ENCODE data around the gene SUGP2. TPM values are rescaled to one million over a fixed set of nuclear protein-coding genes. Genes with fewer than 3 reads are reported as not detected.

Gene SUGP2
- total RNA-seq: 97.3 TPM

DNA sequence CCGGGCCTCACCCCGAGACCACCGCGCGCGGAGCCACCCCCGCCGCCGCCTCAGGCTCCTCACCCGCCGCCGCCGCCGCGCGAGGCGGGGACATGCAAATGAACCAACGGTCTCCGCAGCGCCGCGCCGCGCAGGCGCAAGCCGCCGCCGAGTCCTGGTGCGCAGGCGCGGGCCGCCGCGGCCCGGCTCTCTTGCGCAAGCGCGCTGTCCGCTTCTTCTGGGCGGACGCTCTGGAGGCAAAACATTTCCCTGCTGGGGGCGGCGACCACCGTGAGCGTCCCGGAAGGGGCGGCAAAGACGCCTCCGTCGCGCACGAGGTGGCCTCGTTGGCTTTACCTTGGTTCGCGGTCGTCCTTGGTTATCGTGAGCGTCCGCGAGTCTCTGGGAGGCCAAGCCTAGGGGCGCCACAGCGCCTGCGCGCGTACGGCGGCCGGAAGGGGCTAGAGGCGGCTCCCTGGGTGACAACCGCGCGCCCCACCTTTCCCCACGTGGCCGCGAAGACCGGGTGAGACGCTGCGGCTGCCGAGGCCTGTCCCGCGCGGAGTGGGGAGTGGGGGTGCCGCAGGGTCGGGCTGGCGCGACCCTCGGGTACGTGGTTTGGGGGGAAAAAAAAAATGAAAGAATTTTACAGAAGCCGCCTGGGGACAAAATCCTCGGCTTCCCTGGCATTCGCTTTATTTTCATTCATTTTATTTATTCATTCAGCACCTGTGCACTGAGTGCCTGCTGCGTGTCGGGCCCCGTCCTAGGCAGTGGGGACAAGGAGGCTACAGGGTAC is at the start of gene SUGP2, which contains the start of gene ARMC6:
SUGP2 (minus strand) TSS at position 92 of the 778 bp plus-strand sequence. CDS start 2,446 bp downstream, outside the sequence.
ARMC6 (plus strand) TSS at position 178 of the 778 bp plus-strand sequence. CDS start 607 bp downstream, outside the sequence.

DNA sequence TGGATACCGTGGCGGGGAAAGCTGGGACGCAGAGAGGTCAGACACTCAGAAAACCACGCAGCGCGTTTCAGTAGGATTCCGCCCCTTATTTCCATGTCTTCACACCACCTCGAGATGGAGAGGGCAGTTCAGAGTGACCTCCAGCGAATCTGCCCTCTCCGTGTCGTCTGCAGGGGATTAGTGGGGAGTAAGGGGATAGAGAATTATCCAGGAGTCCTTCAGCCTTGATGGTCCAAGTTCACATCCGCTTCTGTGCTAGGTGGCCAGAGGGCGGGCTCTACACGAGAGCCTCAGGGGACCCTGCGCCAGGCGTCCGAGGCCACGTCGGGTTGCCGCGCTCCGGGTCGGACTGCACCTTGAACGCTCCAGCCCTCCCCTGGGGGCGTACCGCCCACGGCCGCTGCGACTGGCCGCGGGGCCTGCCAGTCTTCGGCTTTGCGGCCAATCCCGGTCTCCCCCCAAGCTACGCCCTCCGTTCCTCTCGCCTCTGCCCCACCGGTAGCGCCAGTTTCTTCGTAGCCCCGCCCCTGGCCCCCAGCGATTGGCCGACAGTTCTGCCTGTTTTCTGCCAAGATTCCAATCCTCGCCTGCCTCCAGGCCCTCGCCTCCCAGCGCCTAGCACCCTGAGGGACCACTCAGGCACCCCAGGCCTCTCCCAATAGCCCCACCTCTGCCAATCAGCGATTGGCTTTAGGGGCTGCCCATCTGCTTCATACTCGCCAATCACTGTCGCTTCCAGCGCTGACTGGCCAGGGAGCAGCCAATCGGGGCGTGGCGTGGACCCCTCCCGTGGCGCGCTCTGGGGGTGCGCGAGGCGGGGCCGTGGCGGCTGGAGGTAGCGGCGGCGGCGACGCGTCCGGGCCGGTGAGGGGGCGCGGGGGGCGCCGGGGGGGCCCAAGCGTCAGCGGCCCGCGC is 30.1 kb upstream of the SUGP2 start, which contains the start of gene SLC25A42:
SLC25A42 (plus strand) TSS at position 812 of the 915 bp plus-strand sequence. CDS start 32,131 bp downstream, outside the sequence.

Other genes with a start within 250 kb of the SUGP2 start
- not detected for gene COMP, start 242.2 kb downstream of the SUGP2 start, total RNA-seq
- gene UPF1, start 201.6 kb downstream of the SUGP2 start, total RNA-seq: 41.5 TPM
- 48.9 TPM for gene CERS1, start 137.4 kb downstream of the SUGP2 start, total RNA-seq
- 84.7 TPM for gene COPE, start 114.1 kb downstream of the SUGP2 start, total RNA-seq
- gene DDX49, start 113.8 kb downstream of the SUGP2 start, total RNA-seq: 47.3 TPM
- 16.8 TPM for gene HOMER3, start 92.3 kb downstream of the SUGP2 start, total RNA-seq
- 36.2 TPM for gene ARMC6, start 86 bp upstream of the SUGP2 start, total RNA-seq
- gene SLC25A42, start 30.5 kb upstream of the SUGP2 start, total RNA-seq: 12.5 TPM
- gene TMEM161A, start 105.0 kb upstream of the SUGP2 start, total RNA-seq: 9.5 TPM
- gene MEF2B, start 136.7 kb upstream of the SUGP2 start, total RNA-seq: not detected
- 17.3 TPM for gene BORCS8, start 158.6 kb upstream of the SUGP2 start, total RNA-seq
- 22.1 TPM for gene RFXANK, start 158.7 kb upstream of the SUGP2 start, total RNA-seq
- gene NR2C2AP, start 169.9 kb upstream of the SUGP2 start, total RNA-seq: 9.0 TPM
- 241 TPM for gene NCAN, start 178.4 kb upstream of the SUGP2 start, total RNA-seq
- 0.46 TPM for gene TM6SF2, start 239.8 kb upstream of the SUGP2 start, total RNA-seq